C4-2B (cell line): ENCODE data around the gene CASK.

Source experiments
- ZFX ChIP-seq: fragments of 450-650 bp; IDR thresholded peaks from 2 replicates; pipeline ENCODE4 v1.6.1; 2017
- TF ChIP-seq, protein P1 (sequence below): fragments of 450-650 bp; conservative IDR thresholded peaks from 2 replicates; pipeline ENCODE4 v1.5.1; 2017; ENCODE audit warnings: mild to moderate bottlenecking

DNA sequence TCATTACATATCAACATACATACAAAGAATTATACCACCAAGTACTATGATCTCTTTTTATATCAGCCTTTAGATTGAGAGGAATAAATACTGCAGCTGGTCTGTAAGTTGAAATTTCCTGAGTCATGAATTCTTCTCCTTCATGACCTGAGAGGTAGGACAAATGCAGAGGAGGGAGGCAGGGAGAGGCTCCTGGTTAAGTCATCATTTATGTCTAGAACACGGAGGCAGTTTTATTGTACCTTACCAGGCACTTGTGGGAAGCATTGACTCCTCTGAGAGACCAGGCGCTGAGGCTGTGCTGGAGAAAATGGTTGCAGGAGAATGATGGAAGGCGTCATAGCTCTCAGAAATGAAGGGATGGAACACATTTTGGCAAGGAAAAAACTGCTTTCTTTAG, 12.5 kb upstream of the CASK start:
- TF ChIP-seq, protein P1, sequence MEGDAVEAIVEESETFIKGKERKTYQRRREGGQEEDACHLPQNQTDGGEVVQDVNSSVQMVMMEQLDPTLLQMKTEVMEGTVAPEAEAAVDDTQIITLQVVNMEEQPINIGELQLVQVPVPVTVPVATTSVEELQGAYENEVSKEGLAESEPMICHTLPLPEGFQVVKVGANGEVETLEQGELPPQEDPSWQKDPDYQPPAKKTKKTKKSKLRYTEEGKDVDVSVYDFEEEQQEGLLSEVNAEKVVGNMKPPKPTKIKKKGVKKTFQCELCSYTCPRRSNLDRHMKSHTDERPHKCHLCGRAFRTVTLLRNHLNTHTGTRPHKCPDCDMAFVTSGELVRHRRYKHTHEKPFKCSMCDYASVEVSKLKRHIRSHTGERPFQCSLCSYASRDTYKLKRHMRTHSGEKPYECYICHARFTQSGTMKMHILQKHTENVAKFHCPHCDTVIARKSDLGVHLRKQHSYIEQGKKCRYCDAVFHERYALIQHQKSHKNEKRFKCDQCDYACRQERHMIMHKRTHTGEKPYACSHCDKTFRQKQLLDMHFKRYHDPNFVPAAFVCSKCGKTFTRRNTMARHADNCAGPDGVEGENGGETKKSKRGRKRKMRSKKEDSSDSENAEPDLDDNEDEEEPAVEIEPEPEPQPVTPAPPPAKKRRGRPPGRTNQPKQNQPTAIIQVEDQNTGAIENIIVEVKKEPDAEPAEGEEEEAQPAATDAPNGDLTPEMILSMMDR: no peak
- TF ChIP-seq ZFX: no peak
